ENCODE data around the gene PTPN11.

Gene PTPN11

DNA sequence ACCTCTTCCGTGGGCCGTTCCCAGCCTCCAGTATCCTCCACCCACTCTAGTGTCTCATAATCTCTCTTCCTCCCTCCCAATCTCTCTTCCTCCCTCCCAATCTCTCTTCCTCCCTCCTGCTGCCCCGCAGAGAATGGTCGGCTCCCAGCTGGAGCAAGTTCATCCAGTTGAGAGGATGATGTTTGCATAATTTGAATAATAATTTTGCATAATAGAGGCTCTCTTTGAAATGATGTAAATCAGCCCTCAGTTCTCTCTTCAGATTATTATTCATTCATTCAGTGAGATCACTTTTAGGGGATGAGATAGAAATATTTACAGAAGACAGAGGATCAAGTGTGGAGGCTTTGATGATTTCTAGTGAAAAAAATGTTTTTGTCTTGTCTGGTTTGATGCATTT, 125.0 kb downstream of the PTPN11 start:
- DNase-seq (ENCODE audit: low read depth in 2 of 2): no peak

- no peak for DNase-seq (ENCODE audit: low read depth in 2 of 2)
Measured at GRCh38 chr12:112546339-112546738, 127.6 kb downstream of the PTPN11 start.

- DNase-seq (ENCODE audit: low read depth in 2 of 2): no peak
Measured at GRCh38 chr12:112546996-112547395, 128.2 kb downstream of the PTPN11 start.

DNA sequence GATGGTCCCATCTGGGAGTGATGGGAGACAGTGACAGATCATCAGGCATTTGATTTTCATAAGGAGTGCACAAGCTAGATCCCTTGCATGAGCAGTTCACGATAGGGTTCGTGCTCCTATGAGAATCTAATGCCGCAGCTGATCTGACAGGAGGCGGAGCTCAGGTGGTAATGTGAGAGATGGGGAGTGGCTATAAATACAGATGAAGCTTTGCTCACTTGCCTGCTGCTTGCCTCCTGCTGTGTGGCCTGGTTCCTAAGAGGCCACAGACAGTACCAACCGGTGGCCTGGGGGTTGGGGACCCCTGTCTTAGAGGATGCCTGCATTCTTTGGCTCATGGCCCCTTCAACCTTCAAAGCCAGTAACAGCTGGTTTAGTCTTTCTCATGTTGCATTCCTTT, 130.3 kb downstream of the PTPN11 start:
- DNase-seq (ENCODE audit: low read depth in 2 of 2): no peak

GRCh38 chr12:112551681-112552080, 132.9 kb downstream of the PTPN11 start:
- no peak for DNase-seq (ENCODE audit: low read depth in 2 of 2)

DNA sequence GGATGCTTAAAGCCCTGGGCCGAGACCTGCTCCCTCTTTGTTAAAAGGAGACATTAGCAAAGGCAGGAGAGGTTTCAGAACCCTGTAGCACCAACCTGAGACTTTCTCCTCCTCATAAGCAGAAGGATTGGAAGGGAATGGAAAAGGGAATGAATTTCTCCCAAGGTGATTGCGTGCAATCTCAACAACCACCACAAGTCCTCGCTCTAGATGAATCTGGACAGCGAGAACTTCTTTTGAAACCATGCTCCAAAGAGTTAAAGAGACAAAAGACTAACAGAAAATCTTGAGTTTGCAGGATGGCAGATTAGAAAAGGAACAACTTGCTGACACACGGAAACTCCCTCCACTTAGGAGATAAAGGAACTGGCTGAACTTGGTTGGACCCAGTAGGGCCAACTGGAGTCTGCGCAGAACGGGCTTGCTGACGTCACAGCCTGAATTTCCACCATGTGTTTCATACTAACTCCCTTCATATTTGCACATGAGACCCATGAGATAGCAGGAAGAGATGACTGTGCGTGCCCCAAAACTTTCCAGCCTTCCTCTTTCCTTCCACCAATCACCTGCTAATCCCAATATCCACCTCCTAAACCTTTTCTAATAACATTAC, 137.0 kb downstream of the PTPN11 start:
- DNase-seq (ENCODE audit: low read depth in 2 of 2): no peak

- no peak for DNase-seq (ENCODE audit: low read depth in 2 of 2)
Measured at GRCh38 chr12:112557951-112558630, 139.3 kb downstream of the PTPN11 start.
